ENCODE results near the gene MTNR1B. TPM values are rescaled to one million over a fixed set of nuclear protein-coding genes. Genes with fewer than 3 reads are reported as not detected.

The MTNR1B gene
- total and polyA plus RNA-seq, 2 donors (not counting 1 experiment from before 2014, with no cell fraction given), result not detected

- H3K9me3 ChIP-seq (ENCODE audit: control extremely low read depth in 1 of 3, control insufficient read depth in 2 of 3, insufficient read depth in 1 of 3, low read length in 2 of 3), result no peaks in the 10 kb centered on the region
- H3K9ac ChIP-seq (ENCODE audit: low read length), result no peak overlapping the region
- no peak overlapping the region for H3K4me3 ChIP-seq (ENCODE audit: control extremely low read depth in 1 of 5, extremely low read depth in 1 of 5, insufficient read depth in 1 of 5, low read depth in 2 of 5, low read length in 4 of 5)
- ATAC-seq (ENCODE audit: low read depth) (no peak), DNase-seq (no peak)
- no peaks in the 10 kb centered on the region for H4K20me1 ChIP-seq (ENCODE audit: control insufficient read depth, insufficient read depth, low read length, poor library complexity, severe bottlenecking)
- Mint-ChIP-seq H3K27ac (no peak overlapping the region), H3K27me3 (no peaks in the 10 kb centered on the region), H3K4me3 (no peak overlapping the region), H3K9me3 (ENCODE audit: insufficient read depth) (no peaks in the 10 kb centered on the region), H3K4me1 (no peaks in the 10 kb centered on the region)
- no peaks in the 10 kb centered on the region for H3K4me1 ChIP-seq (ENCODE audit: control insufficient read depth in 2 of 2, insufficient read depth in 2 of 2, low read length in 2 of 2)
- no peak overlapping the region for H3K4me2 ChIP-seq (replicated peaks; ENCODE audit: low read depth, low read length, poor library complexity, severe bottlenecking)
- ChIA-PET POLR2A (no interaction called here), CTCF (no interaction called here)
- H3K36me3 ChIP-seq (replicated peaks in 1 of 2; ENCODE audit: control extremely low read depth in 1 of 2, control insufficient read depth in 1 of 2, extremely low read depth in 1 of 2, insufficient read depth in 2 of 2, low read length in 1 of 2), result no peaks in the 10 kb centered on the region
- WGBS (ENCODE audit: insufficient coverage), result no CpG with 5 or more reads among the region's 1 CpG
- TF ChIP-seq EZH2 (IDR thresholded peaks at IDR 0.05; ENCODE audit: borderline replicate concordance, insufficient read depth, low read depth, low read length, poor library complexity, severe bottlenecking) (no peak), CTCF (IDR thresholded peaks at IDR 0.05) (no peak)
- H3K79me2 ChIP-seq (ENCODE audit: control insufficient read depth, insufficient read depth, low read length), result no peaks in the 10 kb centered on the region
- H2AFZ ChIP-seq (ENCODE audit: insufficient read depth, low read depth, low read length, poor library complexity, severe bottlenecking), result no peak overlapping the region
- intact Hi-C loops (cut with micrococcal nuclease), result no loop called here
- H3K27me3 ChIP-seq (replicated peaks in 1 of 4; ENCODE audit: control extremely low read depth in 1 of 4, control insufficient read depth in 3 of 4, insufficient read depth in 4 of 4, low read length in 3 of 4), result no peaks in the 10 kb centered on the region
- no peak overlapping the region for H3K27ac ChIP-seq (ENCODE audit: low read length in 2 of 2)
These were observed 8.6 kb upstream of the MTNR1B start for GRCh38 chr11:92960886-92961285.

- H3K9me3 ChIP-seq (ENCODE audit: control extremely low read depth in 1 of 3, control insufficient read depth in 2 of 3, insufficient read depth in 1 of 3, low read length in 2 of 3), result no peaks in the 10 kb centered on the region
- POLR2A ChIA-PET, result no interaction called here
- Mint-ChIP-seq H3K4me1 (no peaks in the 10 kb centered on the region), H3K9me3 (ENCODE audit: insufficient read depth) (peaks cover 2% of the 10 kb centered on the region), H3K4me3 (no peak overlapping the region), H3K27me3 (no peaks in the 10 kb centered on the region), H3K27ac (no peak overlapping the region)
- TF ChIP-seq EZH2 (IDR thresholded peaks at IDR 0.05; ENCODE audit: borderline replicate concordance, insufficient read depth, low read depth, low read length, poor library complexity, severe bottlenecking) (no peak), CTCF (IDR thresholded peaks at IDR 0.05) (no peak)
- no CpG with 5 or more reads among the region's 1 CpG for WGBS (ENCODE audit: insufficient coverage)
- intact Hi-C loops (cut with micrococcal nuclease), result no loop called here
- H2AFZ ChIP-seq (ENCODE audit: insufficient read depth, low read depth, low read length, poor library complexity, severe bottlenecking), result no peak overlapping the region
- H3K4me1 ChIP-seq (ENCODE audit: control insufficient read depth in 2 of 2, insufficient read depth in 2 of 2, low read length in 2 of 2), result no peaks in the 10 kb centered on the region
- no peak for ATAC-seq (ENCODE audit: low read depth)
- no peak for DNase-seq
- H3K27me3 ChIP-seq (replicated peaks in 1 of 4; ENCODE audit: control extremely low read depth in 1 of 4, control insufficient read depth in 3 of 4, insufficient read depth in 4 of 4, low read length in 3 of 4), result no peaks in the 10 kb centered on the region
- H3K4me3 ChIP-seq (ENCODE audit: control extremely low read depth in 1 of 5, extremely low read depth in 1 of 5, insufficient read depth in 1 of 5, low read depth in 2 of 5, low read length in 4 of 5), result no peak overlapping the region
- no peaks in the 10 kb centered on the region for H4K20me1 ChIP-seq (ENCODE audit: control insufficient read depth, insufficient read depth, low read length, poor library complexity, severe bottlenecking)
- no peaks in the 10 kb centered on the region for H3K79me2 ChIP-seq (ENCODE audit: control insufficient read depth, insufficient read depth, low read length)
- no peaks in the 10 kb centered on the region for H3K36me3 ChIP-seq (replicated peaks in 1 of 2; ENCODE audit: control extremely low read depth in 1 of 2, control insufficient read depth in 1 of 2, extremely low read depth in 1 of 2, insufficient read depth in 2 of 2, low read length in 1 of 2)
- no peak overlapping the region for H3K27ac ChIP-seq (ENCODE audit: low read length in 2 of 2)
- H3K4me2 ChIP-seq (replicated peaks; ENCODE audit: low read depth, low read length, poor library complexity, severe bottlenecking), result no peak overlapping the region
- CTCF ChIA-PET, result no interaction called here
- H3K9ac ChIP-seq (ENCODE audit: low read length), result no peak overlapping the region
These were observed 7.0 kb upstream of the MTNR1B start for GRCh38 chr11:92962446-92962845.

Data from B cell (primary cell).